Measurements from ENCODE around the gene FILIP1L.

Gene FILIP1L

GRCh38 chr3:100039075-100039474 lies 75.2 kb downstream of the FILIP1L start:
- no peak for DNase-seq

- DNase-seq = no peak
Measured at GRCh38 chr3:100033903-100034471, 80.3 kb downstream of the FILIP1L start.

- no peak for DNase-seq
Measured at GRCh38 chr3:100033184-100033583, 81.1 kb downstream of the FILIP1L start.

GRCh38 chr3:100032243-100032642 lies 82.1 kb downstream of the FILIP1L start:
- no peak for DNase-seq

GRCh38 chr3:100030914-100031425 lies 83.3 kb downstream of the FILIP1L start:
- no peak for DNase-seq

- DNase-seq = no peak
Measured at GRCh38 chr3:100030346-100030745, 84.0 kb downstream of the FILIP1L start.

- DNase-seq = no peak
Measured at GRCh38 chr3:100029689-100030088, 84.6 kb downstream of the FILIP1L start.

- no peak for DNase-seq
Measured at GRCh38 chr3:100029052-100029451, 85.2 kb downstream of the FILIP1L start.

- DNase-seq = no peak
Measured at GRCh38 chr3:100027321-100027720, 87.0 kb downstream of the FILIP1L start.

- DNase-seq = no peak
Measured at GRCh38 chr3:100024520-100025303, 89.6 kb downstream of the FILIP1L start.

GRCh38 chr3:100023595-100023994 lies 90.7 kb downstream of the FILIP1L start:
- DNase-seq = no peak

GRCh38 chr3:100023150-100023549 lies 91.2 kb downstream of the FILIP1L start:
- no peak for DNase-seq

- no peak for DNase-seq
Measured at GRCh38 chr3:100022506-100022905, 91.8 kb downstream of the FILIP1L start.

GRCh38 chr3:100020876-100021644 lies 93.2 kb downstream of the FILIP1L start:
- DNase-seq = no peak

GRCh38 chr3:100019719-100020118 lies 94.6 kb downstream of the FILIP1L start:
- no peak for DNase-seq

- no peak for DNase-seq
Measured at GRCh38 chr3:100018806-100019205, 95.5 kb downstream of the FILIP1L start.

GRCh38 chr3:100010087-100010417 lies 104.2 kb downstream of the FILIP1L start:
- no peak for DNase-seq

- DNase-seq = no peak
Measured at GRCh38 chr3:100009276-100010086, 104.8 kb downstream of the FILIP1L start.

- DNase-seq = no peak
Measured at GRCh38 chr3:100008081-100008698, 106.1 kb downstream of the FILIP1L start.

- DNase-seq = no peak
Measured at GRCh38 chr3:100007313-100007712, 107.0 kb downstream of the FILIP1L start.

- no peak for DNase-seq
Measured at GRCh38 chr3:100006570-100007271, 107.6 kb downstream of the FILIP1L start.

Measured in activated effector memory CD4-positive, alpha-beta T cell treated with anti-CD3 and anti-CD28 coated beads, Interleukin-2, amount 50 U/mL, for 16 hours (primary cell).